ENCODE measurements around the gene FAM200B. TPM values are rescaled to one million over a fixed set of nuclear protein-coding genes. Genes with fewer than 3 reads are reported as not detected.

Gene FAM200B
- total and polyA plus RNA-seq, 2 experiments from 2014 or later, result 38.2 to 65.9 TPM

GRCh38 chr4:15716115-15716514 lies 34.5 kb downstream of the FAM200B start:
- no peak for TF ChIP-seq CTCF (IDR thresholded peaks at IDR 0.05; ENCODE audit: low read depth, low read length)
- H3K9me3 ChIP-seq (ENCODE audit: low read depth), result no peaks in the 10 kb centered on the region
- DNase-seq (ENCODE audit: low read depth in 1 of 2, low spot score in 1 of 2), result no peak
- H3K27ac ChIP-seq, result no peak overlapping the region
- no peak overlapping the region for H3K4me3 ChIP-seq
- no peaks in the 10 kb centered on the region for H3K36me3 ChIP-seq
- H3K27me3 ChIP-seq, result no peaks in the 10 kb centered on the region
- peaks cover 7% of the 10 kb centered on the region for H3K4me1 ChIP-seq (ENCODE audit: low read depth)

- no peak for TF ChIP-seq CTCF (IDR thresholded peaks at IDR 0.05; ENCODE audit: low read depth, low read length)
- no peaks in the 10 kb centered on the region for H3K27me3 ChIP-seq
- H3K9me3 ChIP-seq (ENCODE audit: low read depth), result no peaks in the 10 kb centered on the region
- no peak overlapping the region for H3K4me3 ChIP-seq
- peak in 1 of 2 donors; percentile 54 for DNase-seq (ENCODE audit: low read depth in 1 of 2, low spot score in 1 of 2)
- peaks cover 7% of the 10 kb centered on the region for H3K4me1 ChIP-seq (ENCODE audit: low read depth)
- no peaks in the 10 kb centered on the region for H3K36me3 ChIP-seq
- no peak overlapping the region for H3K27ac ChIP-seq
Measured at GRCh38 chr4:15717086-15717485, 35.5 kb downstream of the FAM200B start.

- no peak overlapping the region for H3K4me3 ChIP-seq
- H3K27me3 ChIP-seq, result no peaks in the 10 kb centered on the region
- H3K9me3 ChIP-seq (ENCODE audit: low read depth), result no peaks in the 10 kb centered on the region
- no peak for DNase-seq (ENCODE audit: low read depth in 1 of 2, low spot score in 1 of 2)
- TF ChIP-seq CTCF (IDR thresholded peaks at IDR 0.05; ENCODE audit: low read depth, low read length), result no peak
- peaks cover 7% of the 10 kb centered on the region for H3K4me1 ChIP-seq (ENCODE audit: low read depth)
- no peak overlapping the region for H3K27ac ChIP-seq
- H3K36me3 ChIP-seq, result no peaks in the 10 kb centered on the region
Measured at GRCh38 chr4:15717657-15718416, 36.2 kb downstream of the FAM200B start.

DNA sequence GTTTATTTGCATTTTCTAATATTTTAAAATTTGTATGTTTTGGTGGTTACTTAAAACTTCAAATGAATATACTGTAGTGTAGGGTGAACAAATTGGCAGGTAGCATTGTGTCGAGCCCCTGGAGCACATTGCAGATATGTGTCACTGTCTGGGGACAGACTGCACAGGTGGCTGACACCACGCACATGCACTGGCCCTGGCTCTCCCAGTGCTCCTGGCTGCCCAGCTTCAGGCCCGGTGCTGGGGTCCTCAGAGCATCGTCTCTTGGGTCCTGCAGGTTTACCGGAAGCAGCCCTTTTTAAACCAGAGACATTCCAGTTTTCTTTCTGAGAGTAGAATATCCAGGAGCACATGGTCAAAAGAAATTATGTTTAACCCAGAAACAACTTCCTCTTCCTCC lies 36.8 kb downstream of the FAM200B start:
- Histone ChIP-seq H3K27me3 (no peaks in the 10 kb centered on the region), H3K4me3 (no peak overlapping the region), H3K4me1 (ENCODE audit: low read depth) (peaks cover 7% of the 10 kb centered on the region), H3K9me3 (ENCODE audit: low read depth) (no peaks in the 10 kb centered on the region), H3K36me3 (no peaks in the 10 kb centered on the region), H3K27ac (no peak overlapping the region)
- DNase-seq (ENCODE audit: low read depth in 1 of 2, low spot score in 1 of 2), result no peak
- TF ChIP-seq CTCF (IDR thresholded peaks at IDR 0.05; ENCODE audit: low read depth, low read length), result no peak

DNA sequence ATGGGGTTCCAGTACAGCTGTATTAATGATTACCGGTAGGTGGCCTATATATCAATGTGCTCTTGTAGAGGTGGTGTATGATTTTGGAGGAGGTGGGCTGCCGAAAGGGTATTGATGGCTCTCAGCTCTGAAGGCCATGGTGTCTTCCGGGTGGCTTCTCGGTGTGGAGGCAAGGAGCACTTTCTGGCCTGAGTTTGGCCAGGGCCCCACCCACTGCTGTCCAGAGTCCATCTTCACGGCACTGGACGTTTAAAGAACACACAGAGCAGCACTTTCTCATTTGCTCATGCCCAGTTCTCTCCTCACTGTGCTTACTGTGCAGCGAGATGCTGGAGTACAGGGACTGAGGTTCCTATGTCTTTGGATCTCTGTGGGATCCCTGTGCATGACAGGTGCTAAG lies 37.3 kb downstream of the FAM200B start:
- Histone ChIP-seq H3K9me3 (ENCODE audit: low read depth) (no peaks in the 10 kb centered on the region), H3K27me3 (no peaks in the 10 kb centered on the region), H3K4me1 (ENCODE audit: low read depth) (peaks cover 7% of the 10 kb centered on the region), H3K36me3 (no peaks in the 10 kb centered on the region), H3K4me3 (no peak overlapping the region), H3K27ac (no peak overlapping the region)
- TF ChIP-seq CTCF (IDR thresholded peaks at IDR 0.05; ENCODE audit: low read depth, low read length), result no peak
- no peak for DNase-seq (ENCODE audit: low read depth in 1 of 2, low spot score in 1 of 2)

All from cardiac muscle cell (in vitro differentiated cells and primary cell).